Small intestine (tissue), 7 donors: ENCODE measurements around the gene ADGRL3. TPM values are rescaled to one million over a fixed set of nuclear protein-coding genes. Genes with fewer than 3 reads are reported as not detected.

ENCODE experiments used
- DNase-seq, 2 donors: peaks; one replicate each; pipeline versions ENCODE4 v3.0.0 to v3.0.0-alpha.2; 2013
- FAIRE-seq: peaks from 2 replicates; lab custom pipeline; 2012; peaks lifted over from hg19 to GRCh38; lab: Jason Lieb, UNC
- H3K27ac ChIP-seq, 3 donors: one replicate each; pipeline ENCODE4 v1.5.1; 2013; ENCODE audit warnings: low read length in 2 of 3, mild to moderate bottlenecking in 2 of 3, control low read depth in 1 of 3, inconsistent platforms in 1 of 3, low read depth in 1 of 3, moderate library complexity in 1 of 3
- H3K27me3 ChIP-seq, 3 donors: one replicate each; pipeline ENCODE4 v1.6.1; 2013; ENCODE audit warnings: low read length in 3 of 3, inconsistent platforms in 1 of 3; ENCODE audit not compliant: control insufficient read depth in 3 of 3, insufficient read depth in 3 of 3
- H3K36me3 ChIP-seq, 3 donors: one replicate each; pipeline ENCODE4 v1.6.1; 2013; ENCODE audit warnings: low read length in 3 of 3, inconsistent platforms in 1 of 3, low read depth in 1 of 3, mild to moderate bottlenecking in 1 of 3, moderate library complexity in 1 of 3; ENCODE audit not compliant: control insufficient read depth in 3 of 3, insufficient read depth in 2 of 3
- H3K4me1 ChIP-seq, 3 donors: one replicate each; pipeline ENCODE4 v1.6.1; 2013; ENCODE audit warnings: low read length in 2 of 3, inconsistent platforms in 1 of 3, low read depth in 1 of 3, mild to moderate bottlenecking in 1 of 3, moderate library complexity in 1 of 3; ENCODE audit not compliant: control insufficient read depth in 3 of 3, insufficient read depth in 2 of 3
- H3K4me3 ChIP-seq, 3 donors: one replicate each; pipeline ENCODE4 v1.5.1; 2013; ENCODE audit warnings: low read length in 3 of 3, control low read depth in 1 of 3, inconsistent platforms in 1 of 3, low read depth in 1 of 3, mild to moderate bottlenecking in 1 of 3, moderate library complexity in 1 of 3
- H3K9me3 ChIP-seq, 2 donors: one replicate each; pipeline ENCODE4 v1.6.1; 2013; ENCODE audit warnings: low read depth in 1 of 2, low read length in 1 of 2; ENCODE audit not compliant: control insufficient read depth in 2 of 2, insufficient read depth in 1 of 2
- WGBS, 3 donors: extraction: QIAGEN DNeasy Blood & Tissue Kit; methylation state at CpG; one replicate each; pipeline ENCODE4 v1.1.7; 2013; 5-methylcytosine and 5-hydroxymethylcytosine counted together
- polyA plus RNA-seq, 4 donors: library from polyadenylated mRNA; stranded (reverse) in 3 of 4; unstranded in 1 of 4; fragments of 200-250 nt in 3 of 4; fragments of 120-200 nt in 1 of 4; gene quantifications; one replicate each; pipeline versions ENCODE4 v1.2.1 to v1.2.3, GENCODE V29; 2013
- donor health status: healthy with polysubstance abuse.
- donor health status: control.
- donor health status: control.
- donor health status: Bipolar disorder and iron deficiency.
- donor health status: healthy.

ADGRL3 gene
- polyA plus RNA-seq, 4 donors, result under 0.01 to 7.9 (median 1.3) TPM

- Histone ChIP-seq H3K27ac (no peak overlapping the region), H3K27me3 (no peaks in the 10 kb centered on the region), H3K36me3 (no peaks in the 10 kb centered on the region), H3K9me3 (no peaks in the 10 kb centered on the region), H3K4me1 (no peaks in the 10 kb centered on the region), H3K4me3 (no peak overlapping the region)
- FAIRE-seq (no peak), DNase-seq (no peak)
- 37 to 63% (median 38%) methylated on average over 4 of the region's 4 CpGs for WGBS, 3 donors
Observed at GRCh38 chr4:61298178-61298740, 98.1 kb downstream of the ADGRL3 start.

- Histone ChIP-seq H3K4me3 (no peak overlapping the region), H3K9me3 (no peaks in the 10 kb centered on the region), H3K4me1 (no peaks in the 10 kb centered on the region), H3K27ac (no peak overlapping the region), H3K27me3 (no peaks in the 10 kb centered on the region), H3K36me3 (no peaks in the 10 kb centered on the region)
- 56 to 65% (median 62%) methylated on average over 4 of the region's 4 CpGs for WGBS, 3 donors
- no peak for DNase-seq
- FAIRE-seq, result no peak
Observed at GRCh38 chr4:61299316-61299715, 99.2 kb downstream of the ADGRL3 start.

- 71 to 92% (median 80%) methylated on average over 2 of the region's 2 CpGs for WGBS, 3 donors
- H3K27ac ChIP-seq, result no peak overlapping the region
- no peak for FAIRE-seq
- no peak for DNase-seq
- H3K36me3 ChIP-seq, result no peaks in the 10 kb centered on the region
- H3K9me3 ChIP-seq, result no peaks in the 10 kb centered on the region
- no peaks in the 10 kb centered on the region for H3K27me3 ChIP-seq
- H3K4me3 ChIP-seq, result no peak overlapping the region
- H3K4me1 ChIP-seq, result no peaks in the 10 kb centered on the region
Observed at GRCh38 chr4:61300266-61300844, 100.2 kb downstream of the ADGRL3 start.

- FAIRE-seq (no peak), DNase-seq (no peak)
- H3K4me3 ChIP-seq, result no peak overlapping the region
- H3K9me3 ChIP-seq, result no peaks in the 10 kb centered on the region
- WGBS, 3 donors, result 52 to 58% (median 55%) methylated on average over 3 of the region's 3 CpGs
- H3K27me3 ChIP-seq, result no peaks in the 10 kb centered on the region
- no peak overlapping the region for H3K27ac ChIP-seq
- H3K4me1 ChIP-seq, result no peaks in the 10 kb centered on the region
- no peaks in the 10 kb centered on the region for H3K36me3 ChIP-seq
Observed at GRCh38 chr4:61301271-61301670, 101.1 kb downstream of the ADGRL3 start.

- WGBS, 3 donors, result 87 to 94% (median 90%) methylated on average over 2 of the region's 2 CpGs
- H3K27ac ChIP-seq, result no peak overlapping the region
- FAIRE-seq, result no peak
Observed at GRCh38 chr4:61308033-61308432, 107.9 kb downstream of the ADGRL3 start.

GRCh38 chr4:61309616-61310015, 109.5 kb downstream of the ADGRL3 start:
- Histone ChIP-seq H3K4me1 (no peaks in the 10 kb centered on the region), H3K4me3 (no peak overlapping the region), H3K27ac (no peak overlapping the region), H3K9me3 (no peaks in the 10 kb centered on the region), H3K36me3 (no peaks in the 10 kb centered on the region), H3K27me3 (no peaks in the 10 kb centered on the region)
- no peak for DNase-seq
- FAIRE-seq, result no peak
- WGBS, 3 donors, result 72 to 92% (median 82%) methylated on average over 1 of the region's 1 CpG

More at GRCh38 chr4:61308033-61308432, 107.9 kb downstream of the ADGRL3 start:
- Histone ChIP-seq H3K9me3 (no peaks in the 10 kb centered on the region), H3K27me3 (no peaks in the 10 kb centered on the region), H3K4me1 (no peaks in the 10 kb centered on the region), H3K36me3 (no peaks in the 10 kb centered on the region), H3K4me3 (no peak overlapping the region)
- no peak for DNase-seq

GRCh38 chr4:61312526-61312925, 112.4 kb downstream of the ADGRL3 start:
- H3K36me3 ChIP-seq, result no peaks in the 10 kb centered on the region
- no peak overlapping the region for H3K27ac ChIP-seq
- WGBS, 3 donors, result 90 to 94% (median 94%) methylated on average over 1 of the region's 1 CpG
- no peak overlapping the region for H3K4me3 ChIP-seq
- H3K27me3 ChIP-seq, result no peaks in the 10 kb centered on the region
- DNase-seq (no peak), FAIRE-seq (no peak)
- no peaks in the 10 kb centered on the region for H3K4me1 ChIP-seq
- H3K9me3 ChIP-seq, result no peaks in the 10 kb centered on the region

GRCh38 chr4:61318431-61318830, 118.3 kb downstream of the ADGRL3 start:
- no peak overlapping the region for H3K27ac ChIP-seq
- no peaks in the 10 kb centered on the region for H3K27me3 ChIP-seq
- H3K4me1 ChIP-seq, result no peaks in the 10 kb centered on the region
- FAIRE-seq (no peak), DNase-seq (no peak)
- 80 to 95% (median 86%) methylated on average over 1 of the region's 1 CpG for WGBS, 3 donors
- no peak overlapping the region for H3K4me3 ChIP-seq
- no peaks in the 10 kb centered on the region for H3K36me3 ChIP-seq
- H3K9me3 ChIP-seq, result peaks cover 0 to 6% of the 10 kb centered on the region in 2 donors

- Histone ChIP-seq H3K27ac (no peak overlapping the region), H3K9me3 (peaks cover 0 to 9% of the 10 kb centered on the region in 2 donors), H3K27me3 (no peaks in the 10 kb centered on the region), H3K4me3 (no peak overlapping the region), H3K4me1 (no peaks in the 10 kb centered on the region), H3K36me3 (no peaks in the 10 kb centered on the region)
- DNase-seq (no peak), FAIRE-seq (no peak)
Observed at GRCh38 chr4:61319156-61319555, 119.0 kb downstream of the ADGRL3 start.
